Esophagus squamous epithelium (tissue), 5 donors: ENCODE measurements around the gene A1CF. TPM values are rescaled to one million over a fixed set of nuclear protein-coding genes. Genes with fewer than 3 reads are reported as not detected.

ENCODE experiments used
- DNase-seq: peaks from one replicate; lab custom pipeline; 2025; lab: John Stamatoyannopoulos, UW
- H3K27ac ChIP-seq, 4 donors: fragments of 200-600 bp; sonication (generic); one replicate each; pipeline ENCODE4 v1.5.1; 2016 to 2019; ENCODE audit warnings: mild to moderate bottlenecking in 1 of 4
- H3K27me3 ChIP-seq, 4 donors: fragments of 200-600 bp; sonication (generic); 1 replicate in 3 of 4; 2 replicates in 1 of 4; pipeline versions ENCODE4 v1.5.1 to v1.6.0; 2017 to 2021; ENCODE audit warnings: antibody characterized with exemption in 1 of 4
- H3K36me3 ChIP-seq, 3 donors: fragments of 200-600 bp; sonication (generic); one replicate each; pipeline ENCODE4 v1.5.1; 2016 to 2019
- H3K4me1 ChIP-seq, 3 donors: fragments of 200-600 bp; sonication (generic); one replicate each; pipeline ENCODE4 v1.5.1; 2017 to 2019
- H3K4me3 ChIP-seq, 4 donors: fragments of 200-600 bp; sonication (generic); 1 replicate in 3 of 4; 2 replicates in 1 of 4; pipeline ENCODE4 v1.5.1; 2016 to 2019; ENCODE audit warnings: mild to moderate bottlenecking in 2 of 4, moderate library complexity in 1 of 4
- H3K9me3 ChIP-seq, 3 donors: fragments of 200-600 bp; sonication (generic); one replicate each; pipeline ENCODE4 v1.5.1; 2016 to 2019
- POLR2A ChIP-seq, 4 donors: fragments of 450-650 bp; IDR thresholded peaks; one replicate each; pipeline ENCODE4 v1.6.1; 2017; ENCODE audit warnings: antibody characterized with exemption in 4 of 4, mild to moderate bottlenecking in 4 of 4, moderate library complexity in 3 of 4
- WGBS, 2 donors: methylation state at CpG; one replicate each; pipeline ENCODE4 v1.1.5; 2018; 5-methylcytosine and 5-hydroxymethylcytosine counted together
- intact Hi-C: fragments of 100-400 bp; cut with DNase I; formaldehyde crosslinking; loops from one replicate; pipeline ENCODE4 v1.15.0; 2022
- total RNA-seq, 4 donors: library from RNA; depleted of rRNA; stranded (reverse); fragments of >200 nt; gene quantifications; one replicate each; pipeline ENCODE4 v1.1.0, GENCODE V29; 2016
- TF ChIP-seq, protein P1 (sequence below), 6 experiments: fragments of 450-650 bp in 4 of 6; fragments of 200-600 bp in 2 of 6; sonication (generic) in 2 of 6; IDR thresholded peaks; one replicate each; pipeline ENCODE4 v1.5.1; 2016 to 2019; ENCODE audit warnings: antibody characterized with exemption in 6 of 6, mild to moderate bottlenecking in 4 of 6, moderate library complexity in 4 of 6
- donor health status: DM: yes; HTN: yes; CAD: no.

A1CF gene
- total RNA-seq, 4 donors from 2014 or later = not detected

- DNase-seq = no peak
- 65 to 72% methylated on average over 3 of the region's 3 CpGs for WGBS, 2 donors
- TF ChIP-seq, protein P1, sequence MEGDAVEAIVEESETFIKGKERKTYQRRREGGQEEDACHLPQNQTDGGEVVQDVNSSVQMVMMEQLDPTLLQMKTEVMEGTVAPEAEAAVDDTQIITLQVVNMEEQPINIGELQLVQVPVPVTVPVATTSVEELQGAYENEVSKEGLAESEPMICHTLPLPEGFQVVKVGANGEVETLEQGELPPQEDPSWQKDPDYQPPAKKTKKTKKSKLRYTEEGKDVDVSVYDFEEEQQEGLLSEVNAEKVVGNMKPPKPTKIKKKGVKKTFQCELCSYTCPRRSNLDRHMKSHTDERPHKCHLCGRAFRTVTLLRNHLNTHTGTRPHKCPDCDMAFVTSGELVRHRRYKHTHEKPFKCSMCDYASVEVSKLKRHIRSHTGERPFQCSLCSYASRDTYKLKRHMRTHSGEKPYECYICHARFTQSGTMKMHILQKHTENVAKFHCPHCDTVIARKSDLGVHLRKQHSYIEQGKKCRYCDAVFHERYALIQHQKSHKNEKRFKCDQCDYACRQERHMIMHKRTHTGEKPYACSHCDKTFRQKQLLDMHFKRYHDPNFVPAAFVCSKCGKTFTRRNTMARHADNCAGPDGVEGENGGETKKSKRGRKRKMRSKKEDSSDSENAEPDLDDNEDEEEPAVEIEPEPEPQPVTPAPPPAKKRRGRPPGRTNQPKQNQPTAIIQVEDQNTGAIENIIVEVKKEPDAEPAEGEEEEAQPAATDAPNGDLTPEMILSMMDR (IDR thresholded peaks at IDR 0.05) = no peak
- TF ChIP-seq POLR2A (IDR thresholded peaks at IDR 0.05) = no peak
- H3K27ac ChIP-seq = no peak overlapping the region
- no peaks in the 10 kb centered on the region for H3K9me3 ChIP-seq
- H3K27me3 ChIP-seq = no peaks in the 10 kb centered on the region
- intact Hi-C loops = no loop called here
- no peaks in the 10 kb centered on the region for H3K36me3 ChIP-seq
- H3K4me1 ChIP-seq = no peaks in the 10 kb centered on the region
- no peak overlapping the region for H3K4me3 ChIP-seq
These were observed 22.7 kb downstream of the A1CF start for GRCh38 chr10:50862719-50863118.

- Histone ChIP-seq H3K36me3 (no peaks in the 10 kb centered on the region), H3K4me1 (no peaks in the 10 kb centered on the region), H3K27me3 (no peaks in the 10 kb centered on the region), H3K9me3 (no peaks in the 10 kb centered on the region), H3K27ac (no peak overlapping the region), H3K4me3 (no peak overlapping the region)
- DNase-seq = no peak
- intact Hi-C loops = no loop called here
- no peak for TF ChIP-seq POLR2A (IDR thresholded peaks at IDR 0.05)
- TF ChIP-seq, protein P1 (IDR thresholded peaks at IDR 0.05) = no peak
These were observed 24.1 kb downstream of the A1CF start for GRCh38 chr10:50861370-50861769.

DNA sequence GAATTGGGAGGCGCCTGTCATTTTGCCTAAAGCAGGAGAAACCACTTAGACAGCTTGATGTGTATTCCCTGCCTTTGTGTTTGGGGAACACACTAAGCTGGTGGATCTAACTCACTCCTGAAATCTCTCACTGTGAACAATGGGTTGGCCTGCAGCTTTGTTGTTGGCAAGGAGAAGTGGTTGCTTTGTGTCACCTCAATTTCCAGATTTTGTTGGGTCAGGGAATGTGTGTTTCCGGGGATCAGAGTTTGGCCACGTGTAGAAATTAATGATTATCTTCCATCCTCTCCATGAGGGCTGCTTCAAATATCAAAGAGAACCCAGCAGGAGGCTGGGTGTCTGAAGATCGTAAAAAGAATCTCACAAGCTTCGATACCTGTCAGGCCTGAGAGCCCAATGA, 27.8 kb downstream of the A1CF start:
- no peaks in the 10 kb centered on the region for H3K4me1 ChIP-seq
- H3K9me3 ChIP-seq = no peaks in the 10 kb centered on the region
- no peaks in the 10 kb centered on the region for H3K27me3 ChIP-seq
- DNase-seq = no peak
- intact Hi-C loops = no loop called here
- H3K36me3 ChIP-seq = no peaks in the 10 kb centered on the region
- no peak overlapping the region for H3K27ac ChIP-seq
- WGBS, 2 donors = 36 to 51% methylated on average over 5 of the region's 5 CpGs
- H3K4me3 ChIP-seq = no peak overlapping the region
- no peak for TF ChIP-seq POLR2A (IDR thresholded peaks at IDR 0.05)
- TF ChIP-seq, protein P1 (IDR thresholded peaks at IDR 0.05) = no peak

- Histone ChIP-seq H3K27me3 (no peaks in the 10 kb centered on the region), H3K36me3 (no peaks in the 10 kb centered on the region), H3K27ac (no peak overlapping the region), H3K4me1 (no peaks in the 10 kb centered on the region), H3K4me3 (no peak overlapping the region), H3K9me3 (no peaks in the 10 kb centered on the region)
- DNase-seq = no peak
- intact Hi-C loops = no loop called here
- 58 to 59% methylated on average over 1 of the region's 1 CpG for WGBS, 2 donors
- TF ChIP-seq POLR2A (IDR thresholded peaks at IDR 0.05) = no peak
- TF ChIP-seq, protein P1 (IDR thresholded peaks at IDR 0.05) = no peak
These were observed 30.0 kb downstream of the A1CF start for GRCh38 chr10:50855461-50855860.

- 49 to 71% methylated on average over 2 of the region's 2 CpGs for WGBS, 2 donors
- Histone ChIP-seq H3K36me3 (no peaks in the 10 kb centered on the region), H3K4me1 (no peaks in the 10 kb centered on the region), H3K9me3 (no peaks in the 10 kb centered on the region), H3K27me3 (no peaks in the 10 kb centered on the region), H3K4me3 (no peak overlapping the region), H3K27ac (no peak overlapping the region)
- TF ChIP-seq, protein P1 (IDR thresholded peaks at IDR 0.05) = no peak
- no peak for TF ChIP-seq POLR2A (IDR thresholded peaks at IDR 0.05)
- intact Hi-C loops = no loop called here
- no peak for DNase-seq
These were observed 30.4 kb downstream of the A1CF start for GRCh38 chr10:50855015-50855414.
